Activated CD4-positive, alpha-beta T cell treated with anti-CD3 and anti-CD28 coated beads for 1 hour (primary cell): ENCODE results near the gene ATP5F1D.
"Not testable (repeated sequence)": the region's sequence is repeated elsewhere in the genome, so short reads cannot be mapped to it uniquely, and the experiment has no call there.

Source experiments
- DNase-seq: peaks from one replicate; pipeline ENCODE4 v3.0.0-alpha.2; 2020

ATP5F1D gene

GRCh38 chr19:1233115-1233667 lies 8.4 kb upstream of the ATP5F1D start:
- no peak for DNase-seq

GRCh38 chr19:1234051-1234954 lies 7.2 kb upstream of the ATP5F1D start:
- no peak for DNase-seq

GRCh38 chr19:1234955-1235380 lies 6.6 kb upstream of the ATP5F1D start:
- DNase-seq, result no peak

- DNase-seq, result no peak
Observed at GRCh38 chr19:1235625-1236538, 5.7 kb upstream of the ATP5F1D start.

- no peak for DNase-seq
Observed at GRCh38 chr19:1236576-1236975, 5.0 kb upstream of the ATP5F1D start.

GRCh38 chr19:1237027-1237659 lies 4.4 kb upstream of the ATP5F1D start:
- no peak for DNase-seq

GRCh38 chr19:1237754-1238368 lies 3.7 kb upstream of the ATP5F1D start, which contains the start of gene CBARP:
CBARP (minus strand) TSS chr19:1238005; CDS start chr19:1236100, 1,905 bp downstream.
- no peak for DNase-seq

GRCh38 chr19:1238369-1239303 lies 2.9 kb upstream of the ATP5F1D start:
- DNase-seq, result no peak

GRCh38 chr19:1239420-1239795 lies 2.1 kb upstream of the ATP5F1D start:
- no peak for DNase-seq

GRCh38 chr19:1239796-1240737 lies 1.5 kb upstream of the ATP5F1D start:
- DNase-seq, result peak; percentile 86

- DNase-seq, result no peak
Observed at GRCh38 chr19:1240925-1241324, 626 bp upstream of the ATP5F1D start.

- DNase-seq, result peak; percentile 81
Observed at GRCh38 chr19:1243768-1244692, 2.5 kb downstream of the ATP5F1D start.

GRCh38 chr19:1244693-1245451 lies 3.3 kb downstream of the ATP5F1D start:
- DNase-seq, result no peak

GRCh38 chr19:1245494-1246264 lies 4.1 kb downstream of the ATP5F1D start:
- no peak for DNase-seq

GRCh38 chr19:1246265-1247087 lies 4.9 kb downstream of the ATP5F1D start:
- not testable (repeated sequence) for DNase-seq

GRCh38 chr19:1247748-1248138 lies 6.2 kb downstream of the ATP5F1D start:
- DNase-seq, result no peak
